Ascending aorta (tissue), 2 donors: ENCODE results near the gene ZNF319. TPM values are rescaled to one million over a fixed set of nuclear protein-coding genes. Genes with fewer than 3 reads are reported as not detected.

ENCODE experiments used
- DNase-seq, 2 donors: peaks; one replicate each; pipeline ENCODE4 v3.0.0-alpha.2; 2019; ENCODE audit warnings: low spot score in 2 of 2
- H3K27ac ChIP-seq, 2 donors: fragments of 200-600 bp; sonication (generic); one replicate each; pipeline ENCODE4 v1.5.1; 2016 to 2017; ENCODE audit warnings: mild to moderate bottlenecking in 1 of 2
- H3K27me3 ChIP-seq: fragments of 200-600 bp; sonication (generic); one replicate; pipeline ENCODE4 v1.5.1; 2017
- H3K36me3 ChIP-seq, 2 donors: fragments of 200-600 bp; sonication (generic); one replicate each; pipeline ENCODE4 v1.5.1; 2016
- H3K4me1 ChIP-seq, 2 donors: fragments of 200-600 bp; sonication (generic); one replicate each; pipeline ENCODE4 v1.5.1; 2016 to 2017; ENCODE audit warnings: mild to moderate bottlenecking in 1 of 2
- H3K4me3 ChIP-seq, 2 donors: fragments of 200-600 bp; sonication (generic); one replicate each; pipeline ENCODE4 v1.5.1; 2016 to 2017; ENCODE audit warnings: mild to moderate bottlenecking in 1 of 2
- H3K9me3 ChIP-seq, 2 donors: fragments of 200-600 bp; sonication (generic); one replicate each; pipeline ENCODE4 v1.5.1; 2016
- intact Hi-C: fragments of 100-400 bp; cut with DNase I; formaldehyde crosslinking; loops from one replicate; pipeline ENCODE4 v1.15.1; 2023
- total RNA-seq: library from RNA; depleted of rRNA; stranded (reverse); fragments of >200 nt; gene quantifications from one replicate; pipeline ENCODE4 v1.1.0, GENCODE V29; 2016
- TF ChIP-seq, protein P1 (sequence below), 3 experiments: fragments of 200-600 bp in 2 of 3; fragments of 450-650 bp in 1 of 3; sonication (generic) in 2 of 3; IDR thresholded peaks; one replicate each; pipeline ENCODE4 v1.5.1; 2016 to 2019; ENCODE audit warnings: antibody characterized with exemption in 3 of 3, mild to moderate bottlenecking in 1 of 3, moderate library complexity in 1 of 3

The ZNF319 gene
- total RNA-seq, 1 donor from 2014 or later = 17.5 TPM

GRCh38 chr16:57997176-57997527 is 3.3 kb downstream of the ZNF319 start:
- TF ChIP-seq, protein P1, sequence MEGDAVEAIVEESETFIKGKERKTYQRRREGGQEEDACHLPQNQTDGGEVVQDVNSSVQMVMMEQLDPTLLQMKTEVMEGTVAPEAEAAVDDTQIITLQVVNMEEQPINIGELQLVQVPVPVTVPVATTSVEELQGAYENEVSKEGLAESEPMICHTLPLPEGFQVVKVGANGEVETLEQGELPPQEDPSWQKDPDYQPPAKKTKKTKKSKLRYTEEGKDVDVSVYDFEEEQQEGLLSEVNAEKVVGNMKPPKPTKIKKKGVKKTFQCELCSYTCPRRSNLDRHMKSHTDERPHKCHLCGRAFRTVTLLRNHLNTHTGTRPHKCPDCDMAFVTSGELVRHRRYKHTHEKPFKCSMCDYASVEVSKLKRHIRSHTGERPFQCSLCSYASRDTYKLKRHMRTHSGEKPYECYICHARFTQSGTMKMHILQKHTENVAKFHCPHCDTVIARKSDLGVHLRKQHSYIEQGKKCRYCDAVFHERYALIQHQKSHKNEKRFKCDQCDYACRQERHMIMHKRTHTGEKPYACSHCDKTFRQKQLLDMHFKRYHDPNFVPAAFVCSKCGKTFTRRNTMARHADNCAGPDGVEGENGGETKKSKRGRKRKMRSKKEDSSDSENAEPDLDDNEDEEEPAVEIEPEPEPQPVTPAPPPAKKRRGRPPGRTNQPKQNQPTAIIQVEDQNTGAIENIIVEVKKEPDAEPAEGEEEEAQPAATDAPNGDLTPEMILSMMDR (IDR thresholded peaks at IDR 0.05) = no peak
- no peaks in the 10 kb centered on the region for H3K27me3 ChIP-seq
- H3K9me3 ChIP-seq = no peaks in the 10 kb centered on the region
- intact Hi-C loops = no loop called here
- H3K36me3 ChIP-seq = peaks cover 36 to 44% of the 10 kb centered on the region in 2 donors
- H3K27ac ChIP-seq = no peak overlapping the region
- DNase-seq = no peak
- peaks cover 10 to 19% of the 10 kb centered on the region in 2 donors for H3K4me1 ChIP-seq
- no peak overlapping the region for H3K4me3 ChIP-seq

DNA sequence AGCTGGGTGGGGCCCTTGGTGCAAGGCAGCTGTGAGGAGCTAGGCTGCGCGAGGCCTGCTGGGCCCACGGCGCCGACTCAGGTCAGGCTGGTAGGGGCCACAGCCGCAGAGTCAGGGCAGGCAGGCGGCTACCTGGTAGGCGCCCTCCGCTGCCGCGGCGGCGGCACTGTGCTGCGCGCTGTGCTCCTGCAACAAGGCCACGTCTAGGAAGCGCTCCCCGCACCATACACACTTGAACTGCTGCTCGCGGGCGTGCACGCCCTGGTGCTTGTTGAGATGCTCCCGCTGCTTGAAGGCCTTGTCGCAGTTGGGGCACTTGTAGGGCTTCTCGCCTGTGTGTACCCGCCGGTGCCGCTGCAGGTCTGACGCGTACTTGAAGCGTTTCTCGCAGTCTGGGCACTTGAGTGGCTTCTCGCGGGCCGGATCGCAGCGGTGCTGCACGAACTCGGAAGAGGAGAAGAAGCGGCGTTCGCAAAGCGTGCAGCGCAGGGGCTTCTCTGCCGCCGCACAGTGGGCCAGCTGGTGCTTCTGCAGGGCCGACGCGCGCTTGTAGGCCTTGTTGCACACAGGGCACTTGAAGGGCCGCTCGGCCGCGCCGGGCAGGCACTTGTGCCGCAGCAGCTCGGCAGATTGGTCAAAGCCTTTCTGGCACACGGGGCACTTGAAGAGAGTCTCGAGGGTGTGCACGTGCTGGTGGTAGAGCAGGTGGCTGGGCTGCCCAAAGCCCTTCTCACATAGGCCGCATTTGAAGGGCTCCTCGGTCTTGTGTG is 3.9 kb downstream of the ZNF319 start:
- peaks cover 8 to 19% of the 10 kb centered on the region in 2 donors for H3K4me1 ChIP-seq
- H3K4me3 ChIP-seq = no peak overlapping the region
- peaks cover 36 to 44% of the 10 kb centered on the region in 2 donors for H3K36me3 ChIP-seq
- intact Hi-C loops = no loop called here
- no peak for DNase-seq
- TF ChIP-seq, protein P1 (IDR thresholded peaks at IDR 0.05) = no peak
- no peaks in the 10 kb centered on the region for H3K27me3 ChIP-seq
- H3K27ac ChIP-seq = no peak overlapping the region
- no peaks in the 10 kb centered on the region for H3K9me3 ChIP-seq

DNA sequence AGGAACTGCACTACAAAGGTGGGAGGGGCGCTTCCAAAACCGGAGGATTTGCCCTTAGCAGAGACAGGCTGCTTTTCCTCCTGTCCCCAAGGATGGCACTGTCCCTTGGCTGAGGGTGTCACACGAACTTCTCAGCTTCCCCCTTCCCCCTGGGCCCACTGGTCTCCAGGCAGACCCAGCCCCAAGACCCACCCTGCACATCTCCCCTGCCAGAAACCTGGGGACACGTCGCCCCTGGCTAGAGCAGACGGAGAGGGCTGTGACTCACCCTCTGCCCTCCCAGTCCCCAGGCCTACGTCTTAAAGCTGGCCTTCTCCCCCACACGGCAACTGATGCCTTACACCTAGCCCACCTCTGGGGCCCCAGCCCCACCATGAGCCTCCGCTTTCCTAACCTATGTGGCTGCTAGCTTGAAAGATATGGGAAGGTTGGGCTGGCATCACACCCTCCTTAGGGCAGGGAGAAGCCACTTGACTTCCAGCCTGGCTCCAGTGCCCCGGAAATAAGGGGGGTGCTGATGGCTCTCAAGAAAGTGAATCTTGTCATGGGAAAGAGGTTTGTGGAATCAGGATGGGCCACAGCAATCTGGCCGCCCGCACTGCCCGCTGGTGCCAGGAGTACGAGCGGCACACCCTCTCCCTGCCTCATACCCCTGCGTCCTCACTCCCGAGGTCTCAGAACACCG is 4.6 kb downstream of the ZNF319 start:
- intact Hi-C loops = no loop called here
- TF ChIP-seq, protein P1 (IDR thresholded peaks at IDR 0.05) = no peak
- H3K27ac ChIP-seq = no peak overlapping the region
- H3K27me3 ChIP-seq = no peaks in the 10 kb centered on the region
- peaks cover 8 to 17% of the 10 kb centered on the region in 2 donors for H3K4me1 ChIP-seq
- no peak for DNase-seq
- H3K4me3 ChIP-seq = no peak overlapping the region
- H3K36me3 ChIP-seq = peaks cover 36 to 44% of the 10 kb centered on the region in 2 donors
- H3K9me3 ChIP-seq = no peaks in the 10 kb centered on the region

DNA sequence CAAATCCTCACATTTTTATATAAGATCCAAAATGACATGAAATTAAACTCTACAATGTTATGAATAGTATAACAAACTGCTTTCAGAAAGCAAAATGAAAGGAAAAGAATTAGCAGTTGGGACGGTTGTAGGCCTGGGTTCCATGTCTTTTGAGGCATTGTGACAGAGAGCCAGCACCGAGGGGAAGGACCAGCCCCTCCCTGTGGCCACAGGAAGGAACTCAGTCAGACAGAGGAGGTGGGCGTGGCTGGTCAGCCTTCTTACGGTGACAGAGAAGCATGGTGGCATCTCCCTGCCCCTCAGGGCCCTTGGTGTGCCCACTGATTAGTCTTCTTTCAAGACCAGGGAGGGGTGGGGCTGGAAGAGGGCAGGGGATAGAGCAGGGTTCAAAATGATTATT is 5.7 kb downstream of the ZNF319 start:
- H3K27ac ChIP-seq = no peak overlapping the region
- no peaks in the 10 kb centered on the region for H3K27me3 ChIP-seq
- H3K4me3 ChIP-seq = no peak overlapping the region
- intact Hi-C loops = no loop called here
- H3K9me3 ChIP-seq = no peaks in the 10 kb centered on the region
- H3K36me3 ChIP-seq = peaks cover 36 to 44% of the 10 kb centered on the region in 2 donors
- TF ChIP-seq, protein P1 (IDR thresholded peaks at IDR 0.05) = peak in 1 of 3 experiments; percentile 20
- DNase-seq = peak in 1 of 2 donors; percentile 71
- H3K4me1 ChIP-seq = peaks cover 6 to 11% of the 10 kb centered on the region in 2 donors

DNA sequence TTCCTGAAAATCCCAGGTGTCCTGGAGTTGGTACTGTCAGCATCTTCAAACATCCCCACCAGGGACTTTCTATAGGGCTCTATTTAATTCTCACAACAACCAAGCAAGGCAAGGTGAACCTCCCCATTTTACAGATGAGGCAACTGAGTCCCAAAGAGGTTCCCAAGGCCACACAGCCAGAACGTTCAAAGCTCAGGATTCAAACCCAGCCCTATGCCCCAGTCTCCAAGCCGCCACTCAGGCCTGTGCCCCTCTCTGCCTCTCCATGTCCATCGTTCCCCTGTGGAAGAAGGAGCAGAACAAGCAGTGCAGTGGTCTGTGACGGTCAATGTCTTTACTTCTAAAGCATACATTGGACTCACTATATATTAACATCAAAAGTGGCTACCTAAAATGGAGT is 6.1 kb downstream of the ZNF319 start:
- Histone ChIP-seq H3K27me3 (no peaks in the 10 kb centered on the region), H3K9me3 (no peaks in the 10 kb centered on the region), H3K4me3 (no peak overlapping the region), H3K4me1 (peaks cover 2 to 8% of the 10 kb centered on the region in 2 donors), H3K27ac (no peak overlapping the region), H3K36me3 (peaks cover 36 to 44% of the 10 kb centered on the region in 2 donors)
- intact Hi-C loops = no loop called here
- TF ChIP-seq, protein P1 (IDR thresholded peaks at IDR 0.05) = no peak
- DNase-seq = no peak
